NT2/D1 (cell line): ENCODE measurements around the gene EPHA6.

Experiments
- SUZ12 ChIP-seq: IDR thresholded peaks from 2 replicates; pipeline ENCODE4 v1.6.1; 2011; ENCODE audit not compliant: insufficient read length, insufficient read depth; ENCODE audit errors: extremely low read depth
- YY1 ChIP-seq: IDR thresholded peaks from 2 replicates; pipeline ENCODE4 v1.6.1; 2011; ENCODE audit not compliant: insufficient read length, insufficient read depth
- ZNF274 ChIP-seq: IDR thresholded peaks from 2 replicates; pipeline ENCODE4 v1.6.1; 2011; ENCODE audit warnings: mild to moderate bottlenecking, low read depth, low read length

GRCh38 chr3:96877510-96877909 lies 63.1 kb downstream of the EPHA6 start:
- TF ChIP-seq YY1 (no peak), ZNF274 (no peak), SUZ12 (no peak)
